OCI-LY1 (cell line): ENCODE data around the gene TTLL5.

Experiments used
- H2AFZ ChIP-seq: fragments of 200-600 bp; sonication (generic), shearing (Covaris generic); 2 replicates; pipeline ENCODE4 v1.6.0; 2014; ENCODE audit warnings: antibody characterized with exemption, mild to moderate bottlenecking, low read length
- H3F3A ChIP-seq: fragments of 200-600 bp; sonication (generic), shearing (Covaris generic); 2 replicates; pipeline ENCODE4 v1.6.0; 2014; ENCODE audit warnings: mild to moderate bottlenecking, antibody characterized with exemption, low read length, moderate library complexity; ENCODE audit not compliant: insufficient read depth
- H3K27ac ChIP-seq: fragments of 200-600 bp; sonication (generic); 2 replicates; pipeline ENCODE4 v1.5.1; 2014; ENCODE audit warnings: low read length, mixed run types, mild to moderate bottlenecking, low read depth; ENCODE audit not compliant: poor library complexity, severe bottlenecking
- H3K27me3 ChIP-seq: fragments of 200-600 bp; sonication (generic); 2 replicates; pipeline ENCODE4 v1.6.0; 2014; ENCODE audit warnings: antibody characterized with exemption, mild to moderate bottlenecking, low read length, moderate library complexity; ENCODE audit not compliant: insufficient read depth
- H3K36me3 ChIP-seq: fragments of 200-600 bp; sonication (generic); 2 replicates; pipeline ENCODE4 v1.6.1; 2014; ENCODE audit warnings: mild to moderate bottlenecking, antibody characterized with exemption, low read length, moderate library complexity, mixed read lengths; ENCODE audit not compliant: insufficient read depth
- H3K4me1 ChIP-seq: fragments of 200-600 bp; sonication (generic); 2 replicates; pipeline ENCODE4 v1.5.1; 2014; ENCODE audit warnings: mild to moderate bottlenecking, low read length, moderate library complexity; ENCODE audit not compliant: insufficient read depth, severe bottlenecking
- H3K4me2 ChIP-seq: fragments of 200-600 bp; sonication (generic), shearing (Covaris generic); 2 replicates; pipeline ENCODE4 v1.6.1; 2014; ENCODE audit warnings: low read length
- H3K4me3 ChIP-seq: fragments of 200-600 bp; sonication (generic); 2 replicates; pipeline ENCODE4 v1.5.1; 2014; ENCODE audit warnings: low read length, low read depth, mild to moderate bottlenecking, mixed read lengths; ENCODE audit not compliant: poor library complexity, severe bottlenecking
- H3K79me2 ChIP-seq: fragments of 200-600 bp; shearing (Covaris generic); 2 replicates; pipeline ENCODE4 v1.6.1; 2016; ENCODE audit warnings: mixed run types, low read length, mixed read lengths; ENCODE audit not compliant: insufficient read depth
- H3K9ac ChIP-seq: fragments of 200-600 bp; sonication (generic), shearing (Covaris generic); 2 replicates; pipeline ENCODE4 v1.6.1; 2014; ENCODE audit warnings: mild to moderate bottlenecking, low read length, mixed read lengths
- H3K9me2 ChIP-seq: fragments of 200-600 bp; sonication (generic), shearing (Covaris generic); 2 replicates; pipeline ENCODE4 v1.6.1; 2014; ENCODE audit warnings: low read depth, mild to moderate bottlenecking, low read length, mixed read lengths
- H3K9me3 ChIP-seq: fragments of 200-600 bp; shearing (Covaris generic); 2 replicates; pipeline ENCODE4 v1.6.1; 2014; ENCODE audit warnings: low read length, mixed read lengths
- H4K20me1 ChIP-seq: fragments of 200-600 bp; sonication (generic), shearing (Covaris generic); 2 replicates; pipeline ENCODE4 v1.6.0; 2016; ENCODE audit warnings: mild to moderate bottlenecking, low read length; ENCODE audit not compliant: insufficient read depth
- EZH2 ChIP-seq: fragments of 200-600 bp; sonication (generic), shearing (Covaris generic); IDR thresholded peaks from 2 replicates; pipeline ENCODE4 v1.8.0; 2017; ENCODE audit warnings: borderline replicate concordance, mixed run types, mild to moderate bottlenecking, antibody characterized with exemption, low read length, moderate library complexity, mixed read lengths
- TF ChIP-seq, protein P1 (sequence below): fragments of 200-600 bp; sonication (generic), shearing (Covaris generic); IDR thresholded peaks from 2 replicates; pipeline ENCODE4 v1.5.1; 2017; ENCODE audit warnings: mild to moderate bottlenecking, antibody characterized with exemption, low read length, moderate library complexity, mixed read lengths

The TTLL5 gene

DNA sequence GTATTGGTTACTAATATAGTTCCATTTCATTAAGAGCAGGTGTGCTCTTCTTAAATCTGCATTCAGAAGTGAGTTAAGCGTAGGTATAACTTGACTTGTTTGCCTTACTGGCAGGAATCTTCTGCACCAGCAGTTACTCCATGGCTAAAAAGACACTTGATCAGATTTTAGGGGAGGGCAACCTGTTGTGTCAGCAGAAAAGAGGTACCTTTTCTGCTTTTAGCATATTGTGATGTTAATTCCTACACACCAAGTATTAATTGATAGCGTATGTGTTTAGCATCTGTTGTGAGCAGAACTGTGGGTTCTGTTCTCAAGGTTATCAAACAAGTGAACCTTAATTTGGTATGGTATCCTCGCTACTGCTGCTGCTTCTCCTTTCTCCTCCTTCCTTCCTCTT lies 38.3 kb downstream of the TTLL5 start:
- H3K9ac ChIP-seq: no peak overlapping the region
- peaks cover 24% of the 10 kb centered on the region for H3K36me3 ChIP-seq
- no peaks in the 10 kb centered on the region for H3K27me3 ChIP-seq
- H2AFZ ChIP-seq: no peak overlapping the region
- TF ChIP-seq EZH2: no peak
- TF ChIP-seq, protein P1, sequence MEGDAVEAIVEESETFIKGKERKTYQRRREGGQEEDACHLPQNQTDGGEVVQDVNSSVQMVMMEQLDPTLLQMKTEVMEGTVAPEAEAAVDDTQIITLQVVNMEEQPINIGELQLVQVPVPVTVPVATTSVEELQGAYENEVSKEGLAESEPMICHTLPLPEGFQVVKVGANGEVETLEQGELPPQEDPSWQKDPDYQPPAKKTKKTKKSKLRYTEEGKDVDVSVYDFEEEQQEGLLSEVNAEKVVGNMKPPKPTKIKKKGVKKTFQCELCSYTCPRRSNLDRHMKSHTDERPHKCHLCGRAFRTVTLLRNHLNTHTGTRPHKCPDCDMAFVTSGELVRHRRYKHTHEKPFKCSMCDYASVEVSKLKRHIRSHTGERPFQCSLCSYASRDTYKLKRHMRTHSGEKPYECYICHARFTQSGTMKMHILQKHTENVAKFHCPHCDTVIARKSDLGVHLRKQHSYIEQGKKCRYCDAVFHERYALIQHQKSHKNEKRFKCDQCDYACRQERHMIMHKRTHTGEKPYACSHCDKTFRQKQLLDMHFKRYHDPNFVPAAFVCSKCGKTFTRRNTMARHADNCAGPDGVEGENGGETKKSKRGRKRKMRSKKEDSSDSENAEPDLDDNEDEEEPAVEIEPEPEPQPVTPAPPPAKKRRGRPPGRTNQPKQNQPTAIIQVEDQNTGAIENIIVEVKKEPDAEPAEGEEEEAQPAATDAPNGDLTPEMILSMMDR: no peak
- no peak overlapping the region for H3K4me2 ChIP-seq
- H3F3A ChIP-seq: no peaks in the 10 kb centered on the region
- H3K4me1 ChIP-seq: no peaks in the 10 kb centered on the region
- H3K79me2 ChIP-seq: no peaks in the 10 kb centered on the region
- H4K20me1 ChIP-seq: no peaks in the 10 kb centered on the region
- no peaks in the 10 kb centered on the region for H3K9me2 ChIP-seq
- no peak overlapping the region for H3K27ac ChIP-seq
- H3K4me3 ChIP-seq: no peak overlapping the region
- H3K9me3 ChIP-seq: no peaks in the 10 kb centered on the region

DNA sequence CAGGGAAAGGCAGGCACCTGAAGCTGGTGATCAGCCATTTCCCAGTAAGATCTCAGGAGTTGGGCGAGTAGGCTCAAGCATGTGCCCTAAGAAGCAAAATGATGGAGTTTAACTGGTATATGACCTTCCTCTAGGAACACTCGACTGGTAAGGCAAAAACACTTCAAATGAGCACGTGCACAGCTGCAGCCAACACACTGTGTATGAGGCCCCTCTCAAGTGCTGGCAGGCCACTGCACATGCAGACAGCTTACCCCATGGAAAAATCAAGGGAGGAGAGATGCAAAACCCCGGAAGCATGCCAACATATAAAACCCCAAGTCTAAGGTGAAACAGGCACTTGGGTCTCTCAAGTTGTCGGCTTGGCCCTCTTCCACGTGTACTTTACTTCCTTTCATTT lies 39.2 kb downstream of the TTLL5 start:
- no peak overlapping the region for H3K27ac ChIP-seq
- H3K27me3 ChIP-seq: no peaks in the 10 kb centered on the region
- peaks cover 24% of the 10 kb centered on the region for H3K36me3 ChIP-seq
- TF ChIP-seq, protein P1: no peak
- no peak for TF ChIP-seq EZH2
- H4K20me1 ChIP-seq: no peaks in the 10 kb centered on the region
- no peaks in the 10 kb centered on the region for H3F3A ChIP-seq
- no peaks in the 10 kb centered on the region for H3K9me3 ChIP-seq
- no peak overlapping the region for H3K4me3 ChIP-seq
- H3K9me2 ChIP-seq: no peaks in the 10 kb centered on the region
- no peaks in the 10 kb centered on the region for H3K4me1 ChIP-seq
- H3K79me2 ChIP-seq: no peaks in the 10 kb centered on the region
- H3K9ac ChIP-seq: no peak overlapping the region
- no peak overlapping the region for H2AFZ ChIP-seq
- no peak overlapping the region for H3K4me2 ChIP-seq

DNA sequence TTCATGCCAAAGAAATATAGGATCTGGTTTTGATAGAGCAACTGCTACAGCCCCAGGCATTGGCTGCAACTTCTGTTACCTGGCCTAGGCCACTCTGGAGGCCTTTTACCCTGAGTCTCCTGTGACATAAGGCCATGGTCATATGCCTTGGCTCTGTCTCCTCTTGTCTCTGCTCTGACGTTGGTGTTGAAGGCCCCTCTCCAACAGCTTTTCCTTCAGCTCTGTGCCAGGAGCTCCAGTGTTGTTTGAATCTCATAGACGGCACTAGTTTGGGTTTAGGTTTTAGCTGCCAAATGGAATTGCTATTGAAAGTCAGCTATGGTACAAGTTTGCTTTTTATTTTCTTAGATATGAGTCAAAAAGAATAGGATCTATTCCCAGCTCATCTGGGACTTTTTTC lies 41.1 kb downstream of the TTLL5 start:
- no peaks in the 10 kb centered on the region for H3K4me1 ChIP-seq
- no peaks in the 10 kb centered on the region for H3K79me2 ChIP-seq
- H2AFZ ChIP-seq: no peak overlapping the region
- H3K27ac ChIP-seq: no peak overlapping the region
- no peaks in the 10 kb centered on the region for H3K9me2 ChIP-seq
- no peaks in the 10 kb centered on the region for H3F3A ChIP-seq
- H3K36me3 ChIP-seq: peaks cover 24% of the 10 kb centered on the region
- no peaks in the 10 kb centered on the region for H4K20me1 ChIP-seq
- no peaks in the 10 kb centered on the region for H3K27me3 ChIP-seq
- H3K4me2 ChIP-seq: no peak overlapping the region
- TF ChIP-seq, protein P1: no peak
- TF ChIP-seq EZH2: no peak
- no peak overlapping the region for H3K4me3 ChIP-seq
- H3K9ac ChIP-seq: no peak overlapping the region
- H3K9me3 ChIP-seq: no peaks in the 10 kb centered on the region
